Activated T-helper 1 cell treated with anti-CD3 and anti-CD28 coated beads, Interleukin-2, amount 50 U/mL, for 16 hours (primary cell): ENCODE results near the gene C5orf52.
"Not testable (repeated sequence)": the region's sequence is repeated elsewhere in the genome, so short reads cannot be mapped to it uniquely, and the experiment has no call there.

Experiments
- DNase-seq, 2 donors: peaks; one replicate each; pipeline ENCODE4 v3.0.0-alpha.2; 2020; ENCODE audit warnings: low read depth in 1 of 2, low spot score in 1 of 2

The C5orf52 gene

DNA sequence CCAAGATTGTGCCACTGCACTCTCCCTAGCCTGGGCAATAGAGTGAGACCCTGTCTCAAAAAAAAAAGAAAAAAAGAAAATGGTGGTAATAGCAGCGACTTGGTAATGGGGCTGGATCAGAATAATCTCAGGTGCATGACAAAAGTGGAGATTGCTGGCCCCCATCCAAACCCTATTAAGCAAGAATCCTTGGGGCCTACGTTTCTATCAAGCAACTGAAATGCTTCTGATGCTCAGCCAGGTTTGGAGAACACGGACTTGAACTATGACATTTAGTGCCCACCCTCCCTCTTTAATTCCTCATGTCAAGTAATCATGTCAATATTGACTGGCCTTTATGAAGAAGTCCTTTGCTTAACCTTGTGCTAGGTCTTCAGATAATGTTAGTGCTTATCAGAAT, 6.6 kb downstream of the C5orf52 start:
- DNase-seq: no peak

DNA sequence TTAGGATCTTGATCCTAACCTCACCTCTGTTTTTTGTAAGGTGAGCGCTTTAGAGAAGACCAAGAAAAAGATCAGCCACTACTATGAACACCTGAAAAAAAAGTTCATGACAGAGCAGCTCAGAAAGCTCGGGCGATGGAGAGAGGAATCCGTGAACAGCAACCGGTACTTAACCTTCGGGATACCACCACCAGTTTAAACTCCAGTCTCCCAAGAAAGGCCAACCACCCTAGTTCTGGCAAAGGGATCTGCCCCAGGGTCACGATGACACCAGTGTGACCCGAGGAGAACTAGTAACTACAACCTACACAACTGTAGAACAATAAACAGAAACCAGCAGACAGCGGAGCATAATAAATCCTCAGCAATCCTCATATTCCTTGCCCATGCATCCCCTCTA, 8.5 kb downstream of the C5orf52 start:
- no peak for DNase-seq

DNA sequence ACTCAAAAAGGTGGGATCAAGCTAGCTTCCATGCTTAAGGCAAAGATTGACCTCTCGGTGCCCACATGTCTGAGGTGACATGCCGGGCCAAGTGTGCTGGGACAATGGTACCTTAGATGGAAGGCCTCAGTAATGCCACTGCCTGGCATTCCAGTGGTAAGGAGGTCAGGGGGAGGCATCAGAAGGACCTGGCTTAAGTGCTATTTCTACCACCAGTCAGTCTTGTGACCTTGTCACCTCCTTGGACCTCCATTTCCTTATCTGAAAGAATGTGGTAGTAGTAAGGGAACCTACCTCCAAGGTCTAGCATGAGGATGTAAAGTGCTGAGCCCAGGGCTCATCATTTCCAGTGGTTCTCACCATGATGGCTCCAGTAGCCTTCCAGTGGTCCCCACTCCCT, 8.9 kb downstream of the C5orf52 start:
- no peak for DNase-seq

DNA sequence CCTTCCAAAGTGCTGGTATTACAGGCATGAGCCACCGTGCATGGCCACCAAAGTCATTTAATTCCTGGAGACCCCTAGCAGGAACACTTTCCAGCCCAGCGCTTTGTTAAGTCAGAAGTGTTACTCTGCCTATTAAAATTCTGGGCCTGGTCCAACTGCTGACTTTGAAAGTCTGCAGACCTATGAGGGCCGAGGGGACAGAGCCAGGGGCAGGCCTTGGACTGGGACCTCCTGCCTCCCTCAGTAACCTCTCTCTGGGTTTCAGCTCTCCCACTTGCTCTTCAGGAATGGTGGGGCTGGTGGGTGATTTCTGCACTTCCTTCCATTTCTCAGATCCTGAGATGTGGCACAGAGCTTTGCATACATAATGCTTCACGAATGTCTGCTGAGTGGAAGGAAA, 9.7 kb downstream of the C5orf52 start:
- DNase-seq: no peak

DNA sequence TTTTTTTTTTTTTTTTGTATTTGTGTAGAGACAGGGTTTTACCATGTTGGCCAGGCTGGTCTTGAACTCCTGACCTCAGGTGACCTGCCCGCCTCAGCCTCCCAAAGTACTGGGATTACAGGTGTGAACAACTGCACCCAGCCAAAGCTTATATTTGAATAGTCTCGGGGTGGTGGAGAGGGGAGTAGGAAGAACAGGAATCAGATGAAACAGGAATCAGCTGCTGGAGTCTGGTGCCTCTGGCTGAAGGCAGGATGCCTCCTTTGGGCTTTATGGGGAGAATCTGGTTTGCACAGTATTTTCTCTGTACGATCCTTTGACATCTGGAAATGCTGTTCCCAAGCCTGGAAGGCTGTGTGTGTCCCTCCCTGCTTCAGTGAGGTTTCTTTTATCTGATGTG, 10.9 kb downstream of the C5orf52 start:
- no peak for DNase-seq

DNA sequence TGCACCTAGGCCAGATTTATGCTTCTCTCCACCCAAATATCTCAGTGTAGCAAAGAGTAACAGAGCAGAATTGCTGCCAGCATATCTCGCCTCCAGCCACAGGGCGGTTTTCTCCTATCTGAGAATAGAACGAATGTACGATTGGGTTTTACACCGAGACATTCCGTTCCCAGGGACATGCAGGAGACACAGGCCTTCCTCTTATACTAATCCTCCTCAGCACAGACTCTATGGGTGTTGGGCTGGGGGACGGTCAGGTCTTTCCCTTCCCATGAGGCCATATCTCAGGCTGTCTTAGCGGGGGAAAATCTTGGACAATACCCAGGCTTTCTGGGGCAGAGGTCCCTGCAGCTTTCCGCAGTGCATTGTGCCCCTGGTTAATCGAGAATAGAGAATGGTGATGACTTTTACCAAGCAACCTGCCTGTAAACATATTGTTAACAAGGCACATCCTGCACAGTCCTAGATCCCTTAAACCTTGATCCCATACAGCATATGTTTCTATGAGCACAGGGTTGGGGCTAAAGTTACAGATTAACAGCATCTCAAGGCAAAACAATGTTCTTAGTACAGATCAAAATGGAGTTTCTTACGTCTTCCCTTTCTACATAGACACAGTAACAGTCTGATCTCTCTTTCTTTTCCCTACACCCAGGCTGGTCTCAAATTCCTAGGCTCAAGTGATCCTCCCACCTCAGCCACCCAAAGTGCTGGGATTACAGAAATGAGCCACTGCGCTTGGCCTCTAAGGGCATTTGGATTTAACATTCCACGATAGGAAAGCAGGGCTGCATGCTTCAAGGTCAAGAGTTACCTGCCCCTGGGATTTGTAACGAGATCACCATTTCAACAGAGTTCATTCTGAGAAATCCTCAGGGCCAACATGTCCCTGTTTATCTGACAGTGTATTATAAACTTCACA, 15.2 kb downstream of the C5orf52 start:
- DNase-seq: not testable (repeated sequence)

DNA sequence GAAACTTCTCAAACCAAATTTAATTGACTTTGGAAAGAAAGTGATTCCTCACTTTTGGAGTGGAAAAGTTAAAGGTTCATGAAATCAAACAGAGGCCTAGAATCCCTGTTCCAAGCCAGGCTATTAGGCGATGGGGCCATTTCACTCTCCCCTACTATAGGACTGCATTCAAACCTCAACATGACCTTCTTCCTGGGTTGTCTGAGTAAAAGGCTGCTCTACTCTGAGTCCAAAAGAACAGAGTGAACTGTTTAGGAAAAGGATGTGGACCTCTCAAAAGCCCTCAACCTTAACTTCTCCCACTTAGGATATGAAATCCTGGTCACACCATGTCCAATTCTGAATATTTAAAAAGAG, 15.8 kb downstream of the C5orf52 start:
- no peak for DNase-seq

DNA sequence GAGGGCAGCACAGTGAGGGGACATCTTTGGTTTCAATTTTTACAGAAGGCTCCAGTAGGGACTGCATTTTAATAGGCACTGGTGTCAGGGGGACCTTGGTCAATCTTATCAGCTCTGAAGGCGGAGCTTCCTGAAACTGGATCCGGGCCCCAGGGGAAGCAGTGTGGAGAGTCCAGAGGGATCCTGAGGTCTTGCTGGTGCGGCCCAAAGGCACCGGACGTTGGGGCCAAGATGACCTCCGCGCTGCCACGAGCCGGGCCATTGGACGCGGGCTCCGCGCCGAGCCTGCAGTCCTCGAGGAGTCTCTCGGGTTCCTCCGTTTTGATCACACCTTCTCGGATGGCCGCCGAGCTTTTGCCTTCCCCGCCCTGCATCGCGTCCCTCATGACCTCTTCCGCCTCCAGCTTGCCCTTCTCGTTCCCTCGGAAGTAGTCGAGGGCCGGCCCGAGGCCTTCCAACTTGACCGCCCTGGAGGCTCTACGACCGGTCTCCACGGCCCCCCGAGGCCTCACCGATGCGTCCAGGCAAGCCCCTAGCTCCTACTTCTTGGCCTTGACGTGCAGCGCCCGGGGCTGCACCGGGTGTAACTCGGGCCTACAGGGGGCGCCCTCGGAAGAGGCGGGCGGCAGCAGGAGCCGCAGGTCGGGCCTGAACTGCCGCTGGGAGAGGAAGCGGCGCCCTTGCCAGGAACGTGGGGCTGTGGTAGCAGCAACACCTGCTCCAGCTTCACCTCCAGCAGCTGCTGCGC, 18.8 kb downstream of the C5orf52 start:
- no peak for DNase-seq

DNA sequence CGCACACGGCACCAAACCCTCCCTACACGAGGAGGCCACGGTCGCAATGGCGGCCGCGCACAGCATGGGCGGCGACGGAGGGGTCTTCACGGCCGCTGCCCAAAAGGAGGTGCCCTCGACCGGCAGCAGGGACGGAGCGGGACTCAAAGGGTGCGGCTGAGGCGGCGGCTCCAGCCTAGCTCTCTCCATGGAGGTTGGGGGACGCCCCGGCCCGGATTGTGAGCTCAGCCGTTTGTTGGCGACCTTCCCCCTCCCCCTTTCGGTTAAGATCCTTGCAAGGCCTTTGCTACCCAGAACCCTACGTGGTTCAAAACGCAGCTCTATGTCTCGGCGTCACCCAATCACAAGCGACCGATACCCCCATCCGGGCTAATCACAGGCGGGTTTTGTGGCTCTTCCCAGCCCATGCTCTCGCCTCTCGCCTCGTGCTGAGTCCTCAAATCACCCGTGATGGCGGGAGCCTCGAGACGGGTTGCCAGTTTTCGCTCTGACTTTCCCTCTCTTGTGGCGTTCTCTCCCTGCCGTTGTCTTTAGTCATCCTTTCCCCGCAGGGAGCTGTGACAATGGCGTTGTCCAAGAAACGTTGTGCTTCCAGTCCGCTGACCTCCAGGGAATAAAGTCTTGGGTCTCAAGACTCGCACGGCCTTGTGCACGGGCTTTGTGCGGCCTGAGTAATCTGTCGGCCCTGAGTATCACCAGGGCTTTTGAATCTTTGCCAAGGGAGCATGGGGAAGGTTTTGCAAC, 19.5 kb downstream of the C5orf52 start:
- DNase-seq: no peak

DNA sequence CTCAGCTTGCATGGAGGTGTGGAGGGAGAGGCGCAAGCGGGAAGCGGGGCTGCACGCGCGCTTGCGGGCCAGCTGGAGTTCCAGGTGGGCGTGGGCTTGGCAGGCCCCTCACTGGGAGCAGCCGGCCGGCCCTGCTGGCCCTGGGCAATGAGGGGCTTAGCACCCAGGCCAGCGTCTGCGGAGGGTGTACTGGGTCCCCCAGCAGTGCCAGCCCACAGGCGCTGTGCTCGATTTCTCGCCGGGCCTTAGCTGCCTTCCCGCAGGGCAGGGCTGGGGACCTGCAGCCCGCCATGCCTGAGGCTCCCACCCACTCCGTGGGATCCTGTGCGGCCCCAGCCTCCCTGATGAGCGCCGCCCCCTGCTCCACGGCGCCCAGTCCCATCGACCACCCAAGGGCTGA, 22.5 kb downstream of the C5orf52 start:
- DNase-seq: not testable (repeated sequence)

DNA sequence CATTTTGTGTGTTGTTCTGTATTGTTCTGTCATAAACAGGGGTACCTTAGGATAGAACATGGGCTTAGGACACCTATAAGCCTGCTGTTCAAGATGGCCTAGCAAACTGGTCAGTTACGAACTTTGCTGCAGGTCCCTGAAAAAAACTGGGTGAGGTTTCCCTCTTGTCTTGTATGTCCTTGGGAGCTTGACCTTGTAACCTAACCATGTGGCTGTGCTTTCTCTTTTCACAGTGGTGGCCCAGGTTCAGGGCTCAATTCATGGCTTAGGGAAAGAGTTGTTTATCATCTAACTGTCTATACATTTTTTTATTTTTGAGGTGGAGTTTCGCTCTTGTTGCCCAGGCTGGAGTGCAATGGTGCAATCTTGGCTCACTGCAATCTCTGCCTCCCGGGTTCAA, 24.8 kb downstream of the C5orf52 start:
- not testable (repeated sequence) for DNase-seq

DNA sequence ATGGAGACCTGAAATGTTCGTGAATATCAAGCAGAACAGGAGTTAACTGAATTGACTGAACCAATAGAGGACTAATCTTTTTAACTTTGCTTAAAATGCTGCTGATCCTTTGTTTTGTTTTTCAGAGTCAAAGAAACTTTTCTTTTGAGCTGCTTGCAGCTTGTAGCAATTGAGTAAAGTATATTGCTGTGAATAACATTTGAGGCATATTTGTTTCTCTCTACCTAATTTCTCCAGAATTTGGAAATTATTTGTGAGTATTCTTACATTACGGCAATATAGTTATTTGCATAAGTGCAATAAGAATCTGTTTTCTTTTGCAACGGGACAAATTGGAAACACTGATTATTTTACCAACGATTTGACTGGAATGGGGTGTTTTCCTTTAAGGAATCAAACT, 27.3 kb downstream of the C5orf52 start:
- DNase-seq: not testable (repeated sequence)

DNA sequence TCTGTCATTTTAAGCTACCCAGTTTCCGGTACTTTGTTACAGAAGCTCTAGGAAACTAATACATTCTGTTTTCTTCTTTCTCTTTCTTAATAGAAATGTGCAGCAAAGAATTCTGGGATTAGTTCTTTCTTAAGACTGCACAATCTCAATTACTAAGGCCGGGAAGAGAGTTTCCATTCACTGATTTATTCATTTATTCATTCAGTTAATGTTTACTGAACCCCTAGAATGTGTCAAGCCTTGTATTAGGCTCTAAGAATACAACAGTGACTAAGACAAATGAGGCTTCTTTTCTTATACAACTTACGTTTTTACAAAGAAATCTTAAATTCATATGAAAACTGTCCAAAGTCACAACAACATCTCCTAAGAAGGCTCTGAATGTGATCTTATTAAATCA, 32.4 kb downstream of the C5orf52 start:
- DNase-seq: no peak

DNA sequence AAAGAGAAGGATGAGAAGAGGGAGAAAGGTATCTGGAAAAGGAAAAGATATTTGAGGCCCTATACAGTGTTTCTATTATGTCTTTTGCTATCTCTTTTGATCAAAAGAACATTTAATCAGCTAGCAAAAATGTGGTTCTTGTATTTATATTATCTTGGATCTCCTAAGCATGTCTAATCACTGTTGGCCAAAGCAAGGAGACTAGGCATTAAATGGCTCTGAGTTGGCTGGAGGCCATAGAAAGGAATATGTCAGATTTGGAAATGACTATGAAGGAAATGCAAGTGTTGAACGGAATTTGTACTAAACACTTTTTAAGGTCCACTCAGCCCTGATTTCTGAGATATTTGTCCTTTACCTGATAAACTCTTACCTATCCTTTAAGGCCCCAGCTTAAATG, 37.5 kb downstream of the C5orf52 start:
- no peak for DNase-seq

DNA sequence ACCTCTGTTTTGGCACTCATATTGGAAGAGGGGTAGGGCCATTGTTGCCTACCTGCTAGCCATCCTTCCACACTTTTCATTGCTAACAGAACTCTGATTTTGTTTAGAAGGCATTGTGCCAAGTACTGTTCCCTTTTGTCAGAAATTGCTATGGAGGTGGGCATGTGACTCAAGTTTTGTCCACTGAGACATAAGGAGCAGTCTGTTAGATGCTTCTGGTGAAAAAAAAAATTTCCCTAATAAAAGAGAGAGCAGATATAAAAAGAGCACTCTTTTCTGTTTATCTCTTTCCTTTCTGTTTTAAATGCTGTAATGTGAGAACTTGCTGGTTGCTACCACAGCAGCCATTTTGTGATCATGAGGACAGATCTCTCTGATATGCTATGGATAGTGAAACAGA, 38.0 kb downstream of the C5orf52 start:
- DNase-seq: no peak

DNA sequence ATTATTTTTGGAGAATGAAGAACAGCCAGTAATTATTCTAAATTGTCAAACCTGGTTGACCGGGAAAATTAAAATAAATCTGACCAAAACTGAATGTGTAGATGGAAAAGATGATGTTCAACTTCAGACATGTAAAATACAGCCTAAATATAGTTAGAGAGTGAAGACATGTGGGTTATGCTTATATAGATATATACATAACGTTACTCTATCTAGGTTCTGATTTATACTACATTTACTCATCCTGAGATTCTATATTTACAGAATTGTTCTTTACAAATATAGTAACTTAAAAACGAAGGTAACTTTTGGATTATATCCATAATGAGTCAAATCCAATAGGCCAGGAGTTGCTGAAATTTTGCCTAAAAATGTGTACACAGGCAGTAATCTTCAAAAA, 39.1 kb downstream of the C5orf52 start:
- DNase-seq: no peak

DNA sequence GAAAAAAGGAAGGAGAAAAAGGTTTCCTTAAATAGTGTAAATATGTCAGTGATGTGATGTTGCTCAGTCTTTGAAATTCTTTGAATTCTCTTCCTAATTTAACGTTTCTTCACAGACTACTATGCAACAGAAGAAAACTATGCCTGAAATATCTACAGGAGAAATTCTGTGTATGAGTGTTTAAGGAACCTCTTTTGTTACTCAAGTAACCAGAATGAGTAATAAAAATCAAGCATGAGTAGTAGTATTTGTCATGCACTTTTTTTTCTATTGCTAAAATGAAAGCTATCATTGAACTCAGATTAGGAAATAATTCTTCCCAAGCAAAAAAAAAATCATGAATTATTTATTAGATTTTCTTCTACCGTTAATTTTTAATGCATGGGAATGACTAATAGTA, 39.5 kb downstream of the C5orf52 start:
- DNase-seq: no peak

DNA sequence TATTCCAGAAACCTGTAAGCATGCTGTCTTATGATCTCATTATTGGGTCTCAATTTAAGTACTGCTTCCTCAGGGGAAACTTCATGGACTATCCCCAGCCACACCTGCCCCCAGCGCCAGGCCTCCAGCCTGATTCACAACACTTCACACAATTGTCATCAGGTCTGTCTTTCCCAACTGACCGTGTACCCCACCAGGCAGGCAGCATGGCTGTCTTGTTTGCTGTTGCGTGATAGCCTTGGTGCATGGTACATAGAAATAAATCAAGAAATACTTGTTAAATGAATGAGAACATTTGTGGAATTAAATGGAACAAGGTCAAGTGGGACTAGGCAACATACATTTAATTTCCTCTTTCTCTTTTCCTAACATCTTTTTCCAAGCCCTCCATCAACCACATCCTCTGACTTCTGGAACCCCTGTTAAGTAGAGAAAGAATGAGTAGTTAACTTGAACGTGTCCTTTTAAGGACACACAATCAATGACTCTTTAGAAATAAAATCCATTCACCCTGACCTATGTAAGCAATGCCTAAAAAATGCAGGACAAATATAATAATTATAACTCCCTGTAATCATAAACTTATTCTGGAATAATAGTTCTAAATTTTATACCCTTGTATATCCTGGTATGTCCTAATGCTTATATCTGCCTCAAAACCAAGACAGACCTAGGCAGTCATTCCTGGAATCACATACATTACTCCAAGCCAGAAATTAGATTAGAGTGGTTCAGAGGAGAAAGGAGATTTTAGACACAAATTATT, 42.7 kb downstream of the C5orf52 start:
- DNase-seq: no peak

DNA sequence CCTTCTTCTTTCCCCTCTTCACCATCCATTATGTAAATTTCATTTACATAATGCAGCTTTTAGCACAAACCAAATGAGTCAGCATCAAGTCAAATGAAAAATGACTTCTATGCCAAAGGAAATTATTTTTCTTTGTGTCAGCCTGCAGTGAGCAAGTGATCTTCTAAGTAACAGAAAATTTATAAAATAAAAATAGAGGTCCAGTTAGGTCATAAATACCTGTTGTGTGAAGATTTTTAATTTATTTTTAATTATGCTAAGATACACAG, 43.2 kb downstream of the C5orf52 start:
- DNase-seq: no peak

DNA sequence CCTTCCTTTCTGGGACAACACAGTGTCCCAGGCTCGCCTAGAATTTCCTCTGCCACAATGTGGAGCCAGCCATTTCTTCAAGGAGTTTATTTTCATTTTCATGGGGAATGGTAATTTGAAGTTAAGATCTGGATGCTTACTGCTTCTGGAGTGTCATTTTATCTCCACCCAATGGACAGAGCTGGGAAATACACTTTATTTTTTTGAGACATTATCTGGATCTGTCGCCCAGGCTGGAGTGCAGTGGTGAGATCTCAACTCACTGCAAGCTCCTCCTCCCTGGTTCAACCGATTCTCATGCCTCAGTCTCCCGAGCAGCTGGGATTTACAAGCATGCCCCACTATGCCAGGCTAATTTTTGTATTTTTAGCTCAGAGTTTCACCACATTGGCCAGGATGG, 47.2 kb downstream of the C5orf52 start:
- no peak for DNase-seq

DNA sequence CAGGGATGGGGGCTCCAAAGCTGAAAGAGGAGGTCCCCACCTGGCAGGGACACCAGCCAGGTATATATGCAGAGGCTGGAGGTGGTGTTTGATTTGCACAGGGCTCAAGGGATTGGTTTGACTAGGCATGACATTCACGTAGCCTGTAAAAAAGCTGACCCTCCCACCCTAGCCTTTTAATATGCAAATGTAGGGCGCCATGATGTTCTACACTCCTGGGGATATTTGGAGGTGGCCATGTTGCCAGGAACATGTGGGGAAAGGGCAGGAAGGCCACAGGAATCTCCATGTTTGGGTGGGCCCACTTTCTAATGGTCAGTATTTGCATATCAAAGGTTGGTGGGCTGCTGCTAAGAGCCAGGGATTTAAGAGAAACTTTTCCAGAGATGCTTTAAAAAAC, 47.9 kb downstream of the C5orf52 start:
- DNase-seq: no peak
